Peyer's patch (tissue), 4 donors: Measurements from ENCODE around the gene RABGGTA.

Experiments
- CTCF ChIP-seq, 6 experiments: fragments of 450-650 bp in 4 of 6; fragments of 200-600 bp in 2 of 6; sonication (generic) in 1 of 6; IDR thresholded peaks; one replicate each; pipeline ENCODE4 v1.5.1; 2017 to 2019; ENCODE audit warnings: antibody characterized with exemption in 6 of 6, mild to moderate bottlenecking in 3 of 6, moderate library complexity in 1 of 6
- POLR2A ChIP-seq, 2 donors: fragments of 450-650 bp; IDR thresholded peaks; one replicate each; pipeline ENCODE4 v1.5.1; 2017; ENCODE audit warnings: antibody characterized with exemption in 2 of 2, mild to moderate bottlenecking in 2 of 2, moderate library complexity in 2 of 2

- TF ChIP-seq CTCF (IDR thresholded peaks at IDR 0.05), result no peak
- no peak for TF ChIP-seq POLR2A (IDR thresholded peaks at IDR 0.05)
Observed at GRCh38 chr14:24259282-24260025, 11.9 kb downstream of the RABGGTA start.
